GM19324 (cell line): ENCODE measurements around the gene CBX6.

ENCODE experiments used
- ATAC-seq: cut with Tn5 transposase; IDR thresholded peaks from one replicate; pipeline ENCODE4 v1.9.1; 2021; ENCODE audit warnings: mild to moderate bottlenecking, moderate library complexity; ENCODE audit not compliant: unreplicated experiment, low FRiP score

The CBX6 gene

DNA sequence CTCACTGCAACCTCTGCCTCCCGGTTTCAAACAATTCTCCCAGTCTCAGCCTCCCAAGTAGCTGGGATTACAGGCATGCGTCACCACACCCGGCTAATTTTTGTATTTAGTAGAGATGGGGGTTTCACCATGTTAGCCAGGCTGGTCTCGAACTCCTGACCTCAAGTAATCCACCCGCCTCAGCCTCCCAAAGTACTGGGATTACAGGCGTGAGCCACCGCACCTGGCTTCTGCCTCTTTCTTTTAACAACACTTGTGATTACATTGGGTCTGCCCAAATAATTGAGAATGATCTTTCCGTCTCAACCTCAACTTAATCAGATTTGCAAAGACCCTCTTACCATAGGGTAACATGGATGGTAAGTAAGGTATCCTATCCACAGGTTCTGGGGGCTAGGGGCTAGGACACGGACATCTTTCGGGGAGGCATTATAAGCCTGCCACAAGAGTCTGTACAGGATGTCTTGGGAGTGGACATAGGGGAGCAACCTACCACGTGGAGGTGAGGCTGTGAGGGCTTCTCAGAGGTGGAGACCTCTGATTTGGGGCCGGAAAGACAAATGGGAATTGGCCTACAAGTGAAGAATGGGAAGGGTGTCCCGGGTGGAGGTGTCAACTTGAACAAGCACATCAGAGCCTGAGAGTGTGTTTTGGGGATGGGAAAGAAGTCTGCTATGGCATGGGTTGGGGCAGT is 2.7 kb upstream of the CBX6 start:
- ATAC-seq, result no peak

DNA sequence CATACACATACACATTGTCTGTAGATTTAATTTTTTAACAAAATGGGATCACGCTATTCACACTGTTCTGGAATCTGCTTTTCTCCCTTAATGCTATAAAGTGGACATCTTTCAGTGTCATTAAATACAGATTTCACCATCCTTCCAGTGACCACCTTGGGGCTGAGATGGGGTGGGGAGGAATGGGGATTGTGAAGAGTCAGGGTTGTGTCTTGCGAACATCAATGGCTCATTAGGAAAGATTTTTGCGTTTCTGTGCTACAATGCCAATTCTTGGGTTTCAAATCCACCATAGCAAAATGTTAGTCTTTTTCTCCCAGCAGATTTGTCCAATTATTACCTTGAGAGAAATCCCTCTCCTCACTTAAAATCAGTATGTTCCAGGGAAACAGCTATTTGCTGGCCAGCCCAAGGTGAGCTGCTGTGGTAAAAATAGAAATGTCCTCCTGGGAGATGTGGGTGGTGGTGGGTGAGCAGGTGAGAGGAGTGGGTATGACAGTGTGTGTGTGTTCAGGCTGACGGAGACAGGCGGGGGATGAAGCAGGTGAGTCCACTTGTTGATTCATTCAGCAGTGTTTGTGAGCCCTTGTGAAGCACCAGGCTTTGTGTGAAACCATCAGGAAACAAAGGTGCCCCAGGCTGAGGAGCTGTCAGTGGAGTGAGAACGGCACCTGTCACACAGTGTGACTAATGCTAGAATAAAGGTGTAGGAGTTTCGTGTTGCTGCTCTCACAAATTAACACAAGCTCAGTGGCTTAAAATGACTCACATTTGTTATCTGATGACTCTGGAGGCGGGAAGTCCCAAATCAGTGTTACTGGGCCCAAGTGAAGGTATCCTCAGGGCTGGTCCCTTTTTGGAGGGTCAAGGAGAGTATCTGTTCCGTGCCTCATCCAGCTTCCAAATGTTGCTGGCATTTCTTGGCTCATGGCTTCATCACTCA is 1.7 kb upstream of the CBX6 start:
- no peak for ATAC-seq

DNA sequence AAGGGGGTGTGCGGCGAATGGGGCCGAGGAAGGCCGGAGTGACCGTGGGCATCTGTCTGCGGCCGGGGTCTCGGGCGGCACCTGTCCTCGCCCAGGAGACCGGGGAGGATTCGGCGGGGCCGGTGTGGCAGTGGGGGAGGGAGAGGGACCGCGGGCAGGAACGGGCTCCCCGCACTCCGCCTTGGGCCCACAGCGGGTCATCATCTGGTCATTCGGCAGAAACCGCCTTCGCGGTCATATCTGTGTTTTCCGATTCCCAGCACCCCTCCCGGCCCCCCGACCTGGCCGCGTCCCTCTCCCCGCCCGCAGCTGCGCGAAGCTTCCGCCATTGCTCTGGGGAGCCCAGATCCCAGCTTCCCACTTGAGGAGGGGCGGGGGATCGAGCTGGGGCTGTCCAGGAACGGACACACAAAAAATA is 824 bp upstream of the CBX6 start:
- ATAC-seq, result no peak

DNA sequence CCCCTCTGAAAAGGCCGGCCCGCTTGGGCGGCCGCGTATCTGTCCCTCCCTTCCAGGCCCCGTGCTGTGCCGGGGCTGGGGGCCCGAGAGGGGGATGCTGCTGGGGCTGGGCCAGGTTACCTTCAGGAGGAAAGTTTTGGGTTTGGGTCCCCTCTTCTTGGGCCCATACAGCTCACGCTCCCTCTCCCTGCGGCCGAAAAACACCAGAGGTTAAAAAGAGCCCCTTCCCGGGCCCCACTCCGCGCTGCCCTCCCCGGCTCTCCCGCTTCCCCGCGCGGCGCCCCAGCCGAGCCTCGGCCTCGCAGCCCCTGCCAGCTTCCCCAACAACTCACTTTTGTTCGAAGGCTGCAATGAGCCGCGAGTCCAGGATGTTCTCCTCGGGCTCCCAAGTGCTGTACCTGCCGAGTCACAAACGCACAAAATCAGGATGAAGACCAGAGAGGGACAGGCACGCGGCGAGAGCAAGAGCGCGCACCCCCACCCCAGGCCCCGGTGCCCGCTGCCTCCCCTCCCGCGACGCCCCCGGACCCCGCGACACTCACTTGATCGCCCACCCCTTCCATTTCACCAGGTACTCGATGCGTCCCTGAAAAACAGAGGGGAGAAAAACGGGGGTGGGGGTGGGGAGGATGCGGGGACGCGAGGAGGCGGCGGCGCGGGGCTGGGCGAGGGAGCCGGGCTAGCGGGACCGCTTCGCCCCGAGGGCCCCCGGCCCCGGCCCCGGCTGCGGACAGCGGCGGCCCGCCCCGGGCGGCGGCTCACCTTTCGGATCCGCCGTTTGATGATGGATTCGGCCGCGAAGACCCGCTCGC is 450 bp downstream of the CBX6 start:
- peak; percentile 13 for ATAC-seq

DNA sequence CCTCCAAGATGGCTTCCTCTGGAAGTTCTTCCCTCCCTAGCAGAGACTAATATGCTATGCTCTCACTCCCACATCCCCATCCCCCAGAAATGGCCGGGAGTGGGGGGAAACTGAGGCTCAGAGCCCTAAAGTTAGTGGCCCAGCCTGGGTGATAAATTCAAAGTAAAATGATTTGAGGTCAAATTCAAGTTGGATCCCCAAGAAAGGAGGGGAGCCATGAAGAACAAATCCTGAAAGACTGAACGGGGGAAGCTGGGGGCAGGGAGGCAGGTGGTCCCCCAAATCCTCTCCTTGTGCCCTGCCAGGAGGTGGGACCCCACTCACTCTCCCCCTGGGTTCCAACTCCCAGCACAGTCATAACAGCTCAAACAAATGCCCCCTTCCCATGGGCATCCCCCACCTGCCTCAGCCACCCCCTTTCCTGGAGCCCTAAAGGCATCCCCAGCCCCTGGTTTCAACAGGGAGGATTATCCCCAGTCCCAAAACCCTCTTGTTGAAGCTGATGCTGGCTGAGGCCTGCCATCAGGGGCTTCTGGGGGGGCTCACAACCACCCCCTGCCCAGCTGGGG is 1.1 kb downstream of the CBX6 start:
- no peak for ATAC-seq

DNA sequence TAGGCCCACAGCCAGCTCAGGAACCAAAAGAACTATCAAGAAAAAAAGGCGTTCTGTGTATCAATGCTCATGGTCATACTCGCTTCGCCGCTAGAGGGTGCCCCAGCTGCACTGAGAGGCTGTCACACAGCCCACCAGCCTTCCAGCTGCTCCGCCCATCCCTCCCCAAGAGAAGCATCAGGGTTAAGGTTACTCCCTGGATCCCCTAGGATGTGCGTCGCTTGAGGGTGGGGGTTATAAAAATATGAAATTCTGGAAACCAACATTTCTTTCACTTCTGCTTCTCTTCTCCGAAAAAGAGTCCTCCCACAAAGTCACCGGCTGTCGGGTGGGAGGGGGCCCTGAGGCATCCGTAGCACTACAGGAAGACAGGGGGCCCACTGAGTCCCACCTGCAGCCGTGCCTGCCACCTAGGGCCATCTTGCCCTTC is 1.7 kb downstream of the CBX6 start:
- peak; percentile 24 for ATAC-seq

DNA sequence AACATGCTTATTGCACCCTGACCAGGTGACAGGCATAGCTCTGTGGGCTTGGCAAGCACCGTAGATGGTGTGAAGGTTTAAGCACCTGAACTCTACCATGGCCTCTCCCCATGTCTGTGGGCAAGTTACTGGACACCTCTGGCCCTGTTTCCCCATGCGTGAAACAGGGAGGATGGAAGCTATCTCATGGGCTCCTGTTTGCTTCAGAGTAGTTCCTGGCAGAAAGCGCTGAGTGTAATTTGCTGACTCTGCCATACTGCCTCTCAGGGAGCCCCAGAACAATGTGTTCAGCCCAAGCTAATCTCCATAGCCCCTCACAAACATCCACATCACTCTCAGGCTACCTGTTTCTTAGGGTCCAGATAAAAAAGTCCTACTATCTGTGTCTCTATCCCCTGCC is 2.4 kb downstream of the CBX6 start:
- ATAC-seq, result no peak

DNA sequence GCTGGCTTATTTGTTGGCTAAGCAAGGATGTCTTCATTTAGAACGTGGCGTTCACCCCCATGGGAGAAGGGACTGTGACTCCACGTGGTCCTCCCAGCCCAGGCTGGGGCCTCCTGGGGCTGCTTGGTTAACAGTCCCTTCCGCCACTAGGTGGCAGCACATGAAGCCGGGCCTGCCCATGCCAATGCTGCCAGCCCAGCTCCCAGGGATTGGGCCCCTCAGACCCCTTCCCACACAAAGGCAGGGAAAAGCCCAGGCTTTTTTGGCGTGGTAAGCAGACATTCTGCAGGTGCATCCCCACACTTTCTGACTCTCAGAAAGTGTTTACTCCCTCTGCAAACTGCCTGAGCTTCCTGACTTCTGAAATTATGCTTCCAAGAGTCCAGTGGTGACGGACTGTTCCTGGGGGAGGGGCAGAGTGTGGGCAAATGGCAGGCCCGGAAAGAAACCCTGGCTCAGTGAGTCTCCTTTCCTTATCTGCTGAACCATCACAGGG is 3.1 kb downstream of the CBX6 start:
- ATAC-seq, result no peak

DNA sequence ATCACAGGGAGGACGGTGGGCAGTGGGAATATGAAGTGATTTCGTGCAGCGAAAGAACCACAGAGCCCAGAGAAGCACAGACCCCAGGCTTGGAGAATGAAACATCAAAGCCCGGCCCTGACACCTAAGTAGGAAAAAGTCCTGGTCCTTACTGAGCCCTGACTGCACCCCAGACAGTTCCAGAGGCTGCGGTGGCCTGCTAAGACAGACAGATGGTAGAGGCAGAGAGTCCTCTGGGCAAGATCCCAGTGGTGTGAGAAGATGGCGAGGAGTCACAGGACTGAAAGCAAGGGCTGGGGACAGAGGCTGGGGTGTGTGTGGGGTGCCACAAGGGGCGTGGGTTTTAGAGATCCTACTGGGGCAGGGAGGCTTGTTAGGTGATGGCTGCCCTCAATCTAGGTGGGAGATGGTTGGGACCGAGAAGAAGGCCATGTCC is 3.7 kb downstream of the CBX6 start:
- ATAC-seq, result no peak

DNA sequence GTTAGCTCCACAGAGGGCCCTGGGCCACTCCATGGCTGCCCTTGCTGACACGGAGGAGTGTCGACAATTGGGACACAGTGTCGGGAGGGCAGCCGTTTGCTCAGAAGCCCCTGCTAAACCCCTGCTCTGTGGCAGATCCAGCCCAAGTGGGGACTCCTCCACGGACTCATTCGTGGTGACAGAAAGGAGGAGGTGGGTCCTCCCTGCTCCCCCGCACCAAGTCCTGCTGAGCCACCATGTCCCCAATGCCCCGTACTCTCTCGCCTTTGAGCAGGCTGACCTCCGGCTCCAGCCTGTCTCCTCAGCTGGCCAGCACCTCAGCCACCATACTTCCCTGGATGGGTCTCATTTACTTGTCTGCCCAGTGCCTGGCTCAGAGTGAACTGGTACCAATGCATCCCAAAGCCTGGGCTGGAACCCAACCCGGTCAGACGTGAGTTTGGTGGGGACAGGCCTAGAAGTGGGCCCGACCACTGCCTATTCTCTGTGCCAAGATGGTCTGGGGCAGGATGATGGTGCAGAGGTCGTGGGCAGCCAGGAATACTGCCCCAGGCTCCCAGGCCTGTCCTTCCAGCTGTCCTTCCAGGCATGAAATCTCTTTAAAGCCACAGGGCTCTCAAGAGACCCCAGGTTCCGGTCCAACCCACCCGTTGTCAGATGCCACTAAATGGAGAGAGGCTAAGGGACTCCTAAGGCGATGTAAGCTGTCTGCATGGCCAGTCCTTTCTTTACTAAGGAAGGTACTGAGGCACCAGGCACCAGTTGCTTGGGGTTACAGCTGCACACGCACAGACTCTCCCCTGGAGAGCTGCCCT is 4.3 kb downstream of the CBX6 start:
- ATAC-seq, result no peak

DNA sequence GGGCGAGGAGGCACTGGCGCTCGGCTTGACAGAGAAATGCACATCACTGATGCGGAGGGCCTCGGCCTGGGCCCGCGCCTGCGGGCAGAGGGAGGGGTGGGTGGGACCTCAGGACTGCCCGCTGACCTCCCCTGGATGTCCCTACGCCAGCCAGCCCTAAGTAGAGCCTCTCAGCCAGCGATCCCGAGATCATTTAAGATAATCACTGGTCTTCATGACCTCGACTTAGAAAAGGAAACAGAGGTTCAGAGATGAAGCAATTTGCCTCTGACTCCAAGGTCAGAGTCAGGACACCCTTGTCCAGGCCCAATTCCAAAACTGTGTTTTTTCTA is 4.9 kb downstream of the CBX6 start:
- ATAC-seq, result no peak

DNA sequence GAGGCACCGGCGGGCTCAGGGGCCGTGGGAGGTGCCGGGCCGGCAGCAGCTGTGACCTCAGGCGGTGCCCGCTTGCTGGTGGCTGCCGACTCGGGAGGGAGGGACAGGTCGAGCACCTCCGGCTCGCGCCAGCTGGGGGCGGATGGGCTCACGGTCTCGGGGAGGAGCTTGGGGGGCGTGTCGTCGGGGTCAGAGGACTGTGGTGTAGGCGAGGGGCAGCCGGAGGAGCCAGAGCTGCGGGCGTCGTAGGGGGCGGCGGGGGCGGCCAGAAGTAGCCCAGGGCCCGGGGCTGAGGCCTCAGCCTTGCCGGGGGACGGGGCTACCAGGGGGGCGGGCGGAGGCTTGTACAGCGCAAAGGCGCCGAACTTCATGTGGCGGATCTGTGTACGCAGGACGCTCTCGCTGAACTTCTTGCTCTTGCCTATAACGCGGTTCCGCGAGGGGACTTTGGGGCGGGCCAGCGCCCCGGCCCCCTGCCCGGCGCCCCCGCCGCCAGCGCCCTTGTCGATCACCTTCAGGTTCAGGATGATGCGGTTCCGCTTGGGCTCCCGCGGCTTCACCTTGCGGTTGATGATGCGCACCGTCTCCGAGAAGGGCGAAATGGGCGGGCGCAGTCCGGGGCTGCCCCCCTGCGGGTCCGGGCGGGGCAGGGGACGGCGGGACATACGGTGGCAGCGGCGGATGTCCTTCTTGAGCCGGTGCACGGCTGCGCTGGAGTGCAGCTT is 5.5 kb downstream of the CBX6 start:
- no peak for ATAC-seq

DNA sequence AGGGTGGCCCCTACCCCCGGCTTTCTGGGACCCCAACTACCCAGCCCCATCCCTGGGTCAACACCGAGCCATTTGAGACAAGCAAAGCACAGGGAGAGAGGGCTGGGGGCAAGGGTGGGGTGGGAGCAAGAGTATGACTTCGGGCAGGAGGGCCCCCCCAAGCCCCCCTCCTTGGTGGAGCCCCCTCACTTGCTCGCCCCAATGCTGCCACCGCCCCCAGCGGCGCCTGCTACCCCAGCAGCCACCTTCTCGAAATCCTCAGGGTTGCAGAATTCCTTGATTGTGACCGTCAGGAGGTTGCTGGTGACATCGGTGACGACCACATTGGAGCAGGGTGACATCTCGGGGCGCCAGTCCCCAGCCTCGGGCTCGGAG is 6.0 kb downstream of the CBX6 start:
- no peak for ATAC-seq

DNA sequence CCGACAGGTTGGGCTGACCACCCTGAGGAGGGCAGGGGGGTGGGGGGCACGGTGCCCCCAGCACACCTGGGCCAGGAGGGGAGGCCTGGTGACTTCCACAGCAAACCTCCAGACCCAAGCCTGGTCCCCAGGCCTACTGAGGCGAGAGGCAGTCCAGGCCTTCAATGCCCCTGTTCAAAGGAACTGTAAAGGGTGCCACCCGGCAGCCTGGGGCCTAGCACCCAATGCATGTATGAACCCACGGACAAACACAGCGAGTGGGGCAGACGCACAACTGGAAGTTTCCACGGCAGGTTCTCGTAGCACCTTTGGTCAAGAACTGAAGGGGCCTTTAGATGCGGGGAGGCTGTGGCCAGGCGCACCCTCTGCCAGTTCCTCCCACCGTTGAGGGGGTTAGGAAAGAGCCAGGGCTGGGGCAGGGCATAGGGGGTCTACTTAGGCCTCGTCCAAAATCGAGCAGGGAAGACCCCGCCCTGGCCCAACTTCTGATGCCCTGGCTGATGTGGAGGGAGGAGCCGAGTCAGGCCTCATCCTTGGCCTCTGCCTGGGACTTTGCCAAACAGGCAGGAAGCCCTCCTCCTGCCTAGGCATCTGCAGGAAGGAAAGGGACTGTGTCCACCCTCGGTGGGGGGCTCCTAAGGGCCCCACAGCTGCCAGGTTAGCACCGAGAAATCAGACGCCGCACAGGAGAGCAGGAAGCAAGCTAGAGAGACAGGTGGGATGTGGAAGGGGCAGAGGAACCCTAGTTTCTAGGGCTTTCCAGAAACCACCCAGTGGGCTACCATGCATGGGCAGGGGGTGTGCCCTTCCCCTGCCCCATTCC is 6.6 kb downstream of the CBX6 start:
- ATAC-seq, result no peak

DNA sequence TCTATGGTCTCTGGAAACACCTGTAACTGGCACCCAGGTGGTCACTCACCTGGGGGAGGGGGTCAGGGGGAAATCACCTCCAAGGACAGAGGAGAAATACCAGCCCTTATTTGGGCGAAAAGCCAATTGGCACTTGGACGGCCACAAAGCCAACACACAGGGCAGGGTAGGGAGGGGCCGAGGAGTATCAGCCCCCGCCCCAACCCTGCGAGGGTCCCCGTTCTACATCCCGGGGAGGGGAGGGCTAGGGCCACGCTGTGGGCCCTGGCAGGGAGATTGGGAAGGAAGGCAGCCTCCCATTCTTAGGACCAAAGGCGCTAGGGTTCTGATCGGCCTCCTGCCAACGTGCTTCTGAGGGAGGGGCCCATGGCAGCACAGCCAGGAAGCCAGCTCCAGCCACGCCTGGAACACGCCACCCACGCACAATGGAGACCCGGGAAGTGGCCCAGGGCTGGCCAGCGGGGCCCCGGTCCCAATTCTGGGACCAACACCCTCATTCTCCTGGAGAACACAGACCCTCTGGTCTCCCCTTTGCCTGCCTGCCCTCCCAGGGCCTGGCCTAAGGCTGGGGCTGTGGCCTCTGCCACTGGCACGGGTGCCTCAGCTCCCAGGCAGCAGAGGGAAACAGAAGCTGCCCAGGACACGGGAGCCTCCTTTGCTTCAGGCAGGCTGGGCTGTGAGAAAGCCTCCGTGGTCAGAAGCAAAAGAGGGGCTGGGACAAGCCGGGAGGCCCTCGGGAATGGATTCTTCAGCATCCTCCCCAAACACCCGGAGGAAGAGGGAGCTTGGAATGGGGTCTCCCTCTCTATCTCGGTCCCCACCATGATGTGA is 7.4 kb downstream of the CBX6 start:
- ATAC-seq, result no peak

DNA sequence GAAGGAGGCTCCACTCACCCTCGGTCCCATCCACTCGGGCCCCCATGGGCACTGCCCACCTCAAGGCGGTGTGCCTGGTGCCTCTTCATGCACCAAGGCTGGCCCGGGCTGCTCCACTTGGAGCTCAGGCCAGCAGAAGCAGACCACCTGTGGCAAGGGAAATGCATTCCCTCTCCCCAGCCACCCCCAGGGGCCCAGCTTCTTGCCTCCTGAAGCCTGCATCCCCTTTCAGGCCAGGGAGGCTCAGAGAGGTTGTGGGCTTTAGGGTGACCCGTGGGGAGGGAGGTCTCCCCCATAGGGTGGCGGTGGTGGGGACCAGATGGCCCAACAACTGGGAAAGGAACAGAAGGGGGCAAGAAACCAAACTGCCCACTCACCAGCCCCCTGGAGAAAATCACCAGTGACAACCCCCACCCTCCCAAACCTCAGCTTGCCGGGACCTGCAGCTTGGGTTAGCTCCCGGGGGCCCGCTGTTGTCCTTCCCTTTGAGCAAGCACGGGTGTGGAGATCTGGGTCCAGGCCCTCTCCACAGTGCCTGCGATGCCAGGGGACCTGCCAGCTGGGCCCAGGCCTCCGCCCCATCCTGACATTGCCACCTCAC is 8.4 kb downstream of the CBX6 start:
- no peak for ATAC-seq
